CD4-positive, alpha-beta memory T cell (primary cell): Measurements from ENCODE around the gene CCNY. TPM values are rescaled to one million over a fixed set of nuclear protein-coding genes. Genes with fewer than 3 reads are reported as not detected.

Source experiments
- CTCF ChIA-PET: fragments of 350-600 bp; sonication (Branson Sonifier 250); formaldehyde crosslinking; loops from one replicate; lab custom pipeline; 2021; ENCODE audit warnings: inconsistent platforms; ENCODE audit not compliant: partially characterized antibody; lab: Charles Lee
- POLR2A ChIA-PET: fragments of 350-600 bp; sonication (Branson Sonifier 250); formaldehyde crosslinking; loops from one replicate; lab custom pipeline; 2021; ENCODE audit not compliant: partially characterized antibody; lab: Charles Lee
- DNase-seq, 5 donors: peaks; one replicate each; pipeline versions ENCODE4 v3.0.0 to v3.0.0-alpha.2; 2020 to 2022; ENCODE audit warnings: mixed read lengths in 1 of 5
- H3K27ac ChIP-seq: one replicate; pipeline ENCODE4 v1.7.0; 2013; ENCODE audit warnings: low read depth, low read length
- H3K27me3 ChIP-seq: 2 replicates; pipeline ENCODE4 v1.7.0; 2013; ENCODE audit warnings: mild to moderate bottlenecking, low read length, moderate library complexity; ENCODE audit not compliant: insufficient read depth
- H3K36me3 ChIP-seq: 2 replicates; pipeline ENCODE4 v1.7.0; 2013; ENCODE audit warnings: mild to moderate bottlenecking, low read length, moderate library complexity; ENCODE audit not compliant: insufficient read depth
- H3K4me1 ChIP-seq: 2 replicates; pipeline ENCODE4 v1.7.0; 2013; ENCODE audit warnings: mild to moderate bottlenecking, low read length, moderate library complexity; ENCODE audit not compliant: insufficient read depth
- H3K4me3 ChIP-seq, 2 donors: one replicate each; pipeline ENCODE4 v1.7.0; 2013; ENCODE audit warnings: low read length in 2 of 2, mild to moderate bottlenecking in 1 of 2
- H3K9me3 ChIP-seq, 2 donors: one replicate each; pipeline ENCODE4 v1.7.0; 2013; ENCODE audit warnings: low read length in 2 of 2, control low read depth in 1 of 2; ENCODE audit not compliant: control insufficient read depth in 1 of 2
- H3K27ac Mint-ChIP-seq, 7 donors: one replicate each; pipeline ENCODE4 v1.8.0; 2020 to 2021; ENCODE audit warnings: mixed read lengths in 7 of 7, mild to moderate bottlenecking in 6 of 7, inconsistent platforms in 3 of 7, moderate library complexity in 3 of 7
- H3K27me3 Mint-ChIP-seq, 2 donors: one replicate each; pipeline ENCODE4 v1.8.0; 2020 to 2021; ENCODE audit warnings: mixed read lengths in 2 of 2
- H3K36me3 Mint-ChIP-seq, 2 donors: one replicate each; pipeline ENCODE4 v1.8.0; 2020 to 2021; ENCODE audit warnings: mixed read lengths in 2 of 2, inconsistent platforms in 1 of 2, mild to moderate bottlenecking in 1 of 2
- H3K4me1 Mint-ChIP-seq, 4 donors: one replicate each; pipeline ENCODE4 v1.8.0; 2020 to 2021; ENCODE audit warnings: mixed read lengths in 4 of 4, mild to moderate bottlenecking in 1 of 4
- H3K4me3 Mint-ChIP-seq, 8 donors: one replicate each; pipeline ENCODE4 v1.8.0; 2020 to 2021; ENCODE audit warnings: mixed read lengths in 8 of 8, mild to moderate bottlenecking in 7 of 8, moderate library complexity in 6 of 8, inconsistent platforms in 3 of 8
- H3K9me3 Mint-ChIP-seq, 8 donors: one replicate each; pipeline ENCODE4 v1.8.0; 2020 to 2021; ENCODE audit warnings: mixed read lengths in 8 of 8, mild to moderate bottlenecking in 5 of 8, inconsistent platforms in 3 of 8, moderate library complexity in 1 of 8
- intact Hi-C: fragments of 100-400 bp; cut with micrococcal nuclease; formaldehyde crosslinking; loops from one replicate; pipeline ENCODE4 v1.15.1; 2023
- polyA plus RNA-seq, 2 donors: library from polyadenylated mRNA; unstranded; fragments of 300-500 nt; fragmentation: Illumina TruSeq; gene quantifications; one replicate each; pipeline ENCODE4 v1.2.3, GENCODE V29; 2021
- total RNA-seq, 2 experiments: library from RNA; stranded (reverse); gene quantifications; one replicate each; pipeline ENCODE4 v1.2.3, GENCODE V29; 2021

Gene CCNY
- total and polyA plus RNA-seq, 4 experiments from 2014 or later, result 5.6 to 66.7 (median 41.5) TPM

DNA sequence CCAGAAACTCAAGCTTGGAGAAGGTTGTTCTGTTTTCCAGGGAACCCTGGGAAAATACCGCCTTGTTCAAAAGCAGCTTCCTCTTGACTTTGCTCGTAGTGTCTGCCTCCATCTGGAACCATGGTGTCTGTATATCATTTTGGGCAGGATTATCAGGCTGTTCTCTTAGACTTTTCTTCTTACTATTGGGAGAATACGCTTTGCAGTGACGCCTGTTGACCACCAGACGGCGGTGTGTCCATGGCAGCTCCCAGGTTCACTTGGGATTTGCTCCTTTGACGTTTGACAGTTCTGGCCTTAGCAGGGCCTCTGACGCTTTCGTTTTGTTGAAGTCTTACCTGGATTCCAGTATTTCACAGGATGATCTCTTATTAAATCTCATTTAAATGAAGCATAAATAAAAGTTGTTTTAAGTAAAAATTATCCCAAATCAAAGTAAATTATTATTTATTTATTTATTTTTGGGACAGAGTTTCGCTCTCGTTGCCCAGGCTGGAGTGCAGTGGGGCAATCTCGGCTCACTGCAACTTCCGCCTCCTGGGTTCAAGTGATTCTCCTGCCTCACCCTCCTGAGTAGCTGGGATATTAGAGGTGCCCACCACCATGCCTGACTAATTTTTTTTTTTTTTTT is 227.1 kb downstream of the CCNY start:
- Mint-ChIP-seq H3K27ac (peak overlapping the region in 1 of 7 donors; percentile 29), H3K36me3 (peaks cover 38 to 51% of the 10 kb centered on the region in 2 donors), H3K27me3 (no peaks in the 10 kb centered on the region), H3K4me1 (peaks cover 5 to 9% (median 7%) of the 10 kb centered on the region in 4 donors), H3K9me3 (peaks cover 0 to 2% (median 0%) of the 10 kb centered on the region in 8 donors), H3K4me3 (peak overlapping the region in 1 of 8 donors; percentile 23)
- CTCF ChIA-PET, result interaction anchor here (0.7 to 4.7 kb wide), 33 partner anchors 9 to 447 kb away, joined by 3 to 24 read pairs (median 4); partner anchors contain the start of gene CCNY
- H3K27me3 ChIP-seq, result no peaks in the 10 kb centered on the region
- DNase-seq, result peak in 4 of 5 donors; percentile 18 to 40 (median 23)
- H3K36me3 ChIP-seq, result peaks cover 12% of the 10 kb centered on the region
- H3K4me1 ChIP-seq, result no peaks in the 10 kb centered on the region
- POLR2A ChIA-PET, result no interaction called here
- no peak overlapping the region for H3K27ac ChIP-seq
- no peaks in the 10 kb centered on the region for H3K9me3 ChIP-seq
- intact Hi-C loops, result loop anchor here (1.0 to 2.0 kb wide), 3 partner anchors 227 to 443 kb away; partner anchors contain the start of gene CCNY
- no peak overlapping the region for H3K4me3 ChIP-seq

- POLR2A ChIA-PET, result no interaction called here
- Histone ChIP-seq H3K27me3 (no peaks in the 10 kb centered on the region), H3K4me1 (no peaks in the 10 kb centered on the region), H3K36me3 (peaks cover 20% of the 10 kb centered on the region), H3K4me3 (no peak overlapping the region), H3K27ac (no peak overlapping the region), H3K9me3 (no peaks in the 10 kb centered on the region)
- no peak for DNase-seq
- intact Hi-C loops, result no loop called here
- Mint-ChIP-seq H3K4me3 (no peak overlapping the region), H3K4me1 (peaks cover 5 to 9% (median 7%) of the 10 kb centered on the region in 4 donors), H3K27ac (peak overlapping the region in 1 of 7 donors; percentile 25), H3K27me3 (no peaks in the 10 kb centered on the region), H3K36me3 (peaks cover 37 to 52% of the 10 kb centered on the region in 2 donors), H3K9me3 (peaks cover 0 to 2% (median 0%) of the 10 kb centered on the region in 8 donors)
- CTCF ChIA-PET, result interaction anchor here (1.6 to 4.7 kb wide), 7 partner anchors 11 to 444 kb away, joined by 6 to 24 read pairs (median 9); partner anchors contain the start of gene CCNY
These were observed 228.1 kb downstream of the CCNY start for GRCh38 chr10:35564341-35564968.

DNA sequence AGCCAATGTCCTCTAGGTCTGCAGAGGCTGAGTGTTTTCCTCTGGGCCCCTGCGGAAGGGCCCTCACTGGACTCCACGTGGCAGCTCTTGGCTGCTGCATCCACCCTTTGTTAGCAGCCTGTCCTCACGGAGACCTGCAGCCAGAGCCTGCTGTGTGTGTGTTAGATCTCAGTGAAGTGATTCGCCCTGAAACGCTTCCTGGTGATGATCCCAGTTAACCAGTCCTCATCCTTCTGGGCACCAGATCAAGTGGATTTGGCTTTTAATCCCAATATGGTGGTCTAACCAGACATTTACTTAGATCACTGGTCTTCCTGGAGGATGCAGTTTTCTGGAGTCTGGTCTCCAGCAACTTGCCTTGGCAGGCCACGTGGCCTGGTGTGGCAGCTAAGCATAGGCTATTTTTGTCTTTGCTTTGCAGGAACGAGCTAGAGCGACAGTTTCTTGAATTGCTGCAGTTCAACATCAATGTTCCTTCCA is 229.3 kb downstream of the CCNY start:
- H3K9me3 Mint-ChIP-seq, result peaks cover 0 to 2% (median 0%) of the 10 kb centered on the region in 8 donors
- Histone ChIP-seq H3K9me3 (no peaks in the 10 kb centered on the region), H3K27ac (no peak overlapping the region), H3K27me3 (no peaks in the 10 kb centered on the region), H3K4me3 (no peak overlapping the region), H3K36me3 (peaks cover 24% of the 10 kb centered on the region), H3K4me1 (no peaks in the 10 kb centered on the region)
- no peak overlapping the region for H3K4me3 Mint-ChIP-seq
- no peaks in the 10 kb centered on the region for H3K27me3 Mint-ChIP-seq
- CTCF ChIA-PET, result interaction anchor here (0.7 kb wide), 1 partner anchor 327 kb away, joined by 3 read pairs; no protein-coding TSS in a partner anchor
- intact Hi-C loops, result no loop called here
- peaks cover 6 to 8% (median 7%) of the 10 kb centered on the region in 4 donors for H3K4me1 Mint-ChIP-seq
- POLR2A ChIA-PET, result no interaction called here
- peak overlapping the region in 2 of 7 donors; percentile 63 to 64 for H3K27ac Mint-ChIP-seq
- peaks cover 37 to 52% of the 10 kb centered on the region in 2 donors for H3K36me3 Mint-ChIP-seq
- no peak for DNase-seq

GRCh38 chr10:35567951-35568350 is 231.6 kb downstream of the CCNY start:
- CTCF ChIA-PET, result no interaction called here
- peaks cover 0 to 6% (median 4%) of the 10 kb centered on the region in 4 donors for H3K4me1 Mint-ChIP-seq
- no peak for DNase-seq
- no peaks in the 10 kb centered on the region for H3K27me3 Mint-ChIP-seq
- Histone ChIP-seq H3K36me3 (peaks cover 24% of the 10 kb centered on the region), H3K27me3 (no peaks in the 10 kb centered on the region), H3K9me3 (no peaks in the 10 kb centered on the region), H3K27ac (no peak overlapping the region), H3K4me1 (no peaks in the 10 kb centered on the region), H3K4me3 (no peak overlapping the region)
- no peak overlapping the region for H3K4me3 Mint-ChIP-seq
- H3K36me3 Mint-ChIP-seq, result peaks cover 50 to 56% of the 10 kb centered on the region in 2 donors
- POLR2A ChIA-PET, result no interaction called here
- intact Hi-C loops, result no loop called here
- H3K9me3 Mint-ChIP-seq, result peaks cover 0 to 2% (median 0%) of the 10 kb centered on the region in 8 donors
- H3K27ac Mint-ChIP-seq, result peak overlapping the region in 1 of 7 donors; percentile 48

DNA sequence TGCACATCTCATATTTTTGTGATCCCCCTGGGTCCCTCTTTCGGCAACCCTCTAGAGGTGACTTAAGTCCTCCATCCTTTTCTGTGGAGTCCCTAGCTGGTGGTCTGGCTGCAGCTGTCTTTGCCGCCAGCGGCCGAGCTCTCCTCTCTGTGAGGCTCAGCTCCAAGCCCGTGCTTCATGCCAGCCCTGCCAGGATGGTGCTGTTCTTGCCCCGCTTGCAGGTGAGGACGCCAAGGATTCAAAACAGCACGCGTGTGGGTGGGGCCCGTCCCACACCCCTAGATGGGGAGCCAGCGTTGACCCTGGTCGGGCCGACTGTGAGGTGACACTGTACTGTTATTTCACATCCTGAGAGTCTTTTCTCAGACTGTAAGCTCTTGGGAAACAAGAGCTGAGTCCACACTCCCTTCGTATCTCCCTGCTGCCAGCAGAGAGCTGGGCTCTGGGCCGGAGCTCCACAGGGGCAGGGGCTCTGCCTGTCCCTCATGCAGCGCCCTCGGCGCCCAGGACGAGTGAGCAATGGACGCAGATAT is 232.2 kb downstream of the CCNY start:
- peaks cover 0 to 2% (median 0%) of the 10 kb centered on the region in 8 donors for H3K9me3 Mint-ChIP-seq
- no peak for DNase-seq
- H3K4me1 Mint-ChIP-seq, result peaks cover 0 to 3% (median 0%) of the 10 kb centered on the region in 4 donors
- Histone ChIP-seq H3K4me1 (no peaks in the 10 kb centered on the region), H3K27me3 (no peaks in the 10 kb centered on the region), H3K27ac (no peak overlapping the region), H3K9me3 (no peaks in the 10 kb centered on the region), H3K36me3 (peaks cover 24% of the 10 kb centered on the region), H3K4me3 (no peak overlapping the region)
- H3K27me3 Mint-ChIP-seq, result no peaks in the 10 kb centered on the region
- H3K27ac Mint-ChIP-seq, result no peak overlapping the region
- no peak overlapping the region for H3K4me3 Mint-ChIP-seq
- intact Hi-C loops, result no loop called here
- CTCF ChIA-PET, result no interaction called here
- POLR2A ChIA-PET, result no interaction called here
- H3K36me3 Mint-ChIP-seq, result peaks cover 51 to 57% of the 10 kb centered on the region in 2 donors

- no peak overlapping the region for H3K27ac Mint-ChIP-seq
- Histone ChIP-seq H3K36me3 (peaks cover 24% of the 10 kb centered on the region), H3K4me1 (no peaks in the 10 kb centered on the region), H3K4me3 (no peak overlapping the region), H3K27ac (no peak overlapping the region), H3K9me3 (no peaks in the 10 kb centered on the region), H3K27me3 (no peaks in the 10 kb centered on the region)
- intact Hi-C loops, result no loop called here
- H3K4me3 Mint-ChIP-seq, result no peak overlapping the region
- peaks cover 58 to 62% of the 10 kb centered on the region in 2 donors for H3K36me3 Mint-ChIP-seq
- peaks cover 0 to 3% (median 0%) of the 10 kb centered on the region in 4 donors for H3K4me1 Mint-ChIP-seq
- ChIA-PET POLR2A (no interaction called here), CTCF (no interaction called here)
- peaks cover 0 to 5% (median 0%) of the 10 kb centered on the region in 8 donors for H3K9me3 Mint-ChIP-seq
- no peaks in the 10 kb centered on the region for H3K27me3 Mint-ChIP-seq
- DNase-seq, result no peak
These were observed 232.9 kb downstream of the CCNY start for GRCh38 chr10:35569111-35569707.
